ENCODE measurements around the gene REEP1.
"Not testable (repeated sequence)": the region's sequence is repeated elsewhere in the genome, so short reads cannot be mapped to it uniquely, and the experiment has no call there.

Gene REEP1

GRCh38 chr2:86243950-86244733, 93.3 kb downstream of the REEP1 start:
- DNase-seq (ENCODE audit: low spot score) = no peak

GRCh38 chr2:86243272-86243671, 94.2 kb downstream of the REEP1 start:
- DNase-seq (ENCODE audit: low spot score) = no peak

GRCh38 chr2:86241611-86242010, 95.8 kb downstream of the REEP1 start:
- DNase-seq (ENCODE audit: low spot score) = no peak

GRCh38 chr2:86240251-86240650, 97.2 kb downstream of the REEP1 start:
- DNase-seq (ENCODE audit: low spot score) = no peak

GRCh38 chr2:86239745-86240144, 97.7 kb downstream of the REEP1 start:
- no peak for DNase-seq (ENCODE audit: low spot score)

GRCh38 chr2:86239326-86239725, 98.1 kb downstream of the REEP1 start:
- DNase-seq (ENCODE audit: low spot score) = no peak

- peak; percentile 32 for DNase-seq (ENCODE audit: low spot score)
Observed at GRCh38 chr2:86238354-86238753, 99.1 kb downstream of the REEP1 start.

- DNase-seq (ENCODE audit: low spot score) = no peak
Observed at GRCh38 chr2:86237172-86237571, 100.3 kb downstream of the REEP1 start.

- no peak for DNase-seq (ENCODE audit: low spot score)
Observed at GRCh38 chr2:86235196-86235980, 102.0 kb downstream of the REEP1 start.

GRCh38 chr2:86234563-86235131, 102.8 kb downstream of the REEP1 start:
- no peak for DNase-seq (ENCODE audit: low spot score)

GRCh38 chr2:86233436-86233835, 104.0 kb downstream of the REEP1 start:
- no peak for DNase-seq (ENCODE audit: low spot score)

GRCh38 chr2:86232910-86233309, 104.5 kb downstream of the REEP1 start:
- DNase-seq (ENCODE audit: low spot score) = no peak

GRCh38 chr2:86232373-86232784, 105.0 kb downstream of the REEP1 start:
- no peak for DNase-seq (ENCODE audit: low spot score)

GRCh38 chr2:86231680-86232372, 105.6 kb downstream of the REEP1 start:
- no peak for DNase-seq (ENCODE audit: low spot score)

GRCh38 chr2:86230961-86231360, 106.5 kb downstream of the REEP1 start:
- DNase-seq (ENCODE audit: low spot score) = no peak

- no peak for DNase-seq (ENCODE audit: low spot score)
Observed at GRCh38 chr2:86229221-86229620, 108.2 kb downstream of the REEP1 start.

GRCh38 chr2:86228574-86228973, 108.9 kb downstream of the REEP1 start:
- not testable (repeated sequence) for DNase-seq (ENCODE audit: low spot score)

- no peak for DNase-seq (ENCODE audit: low spot score)
Observed at GRCh38 chr2:86227685-86228084, 109.7 kb downstream of the REEP1 start.

GRCh38 chr2:86226636-86227520, 110.5 kb downstream of the REEP1 start:
- DNase-seq (ENCODE audit: low spot score) = no peak

GRCh38 chr2:86226070-86226469, 111.4 kb downstream of the REEP1 start:
- no peak for DNase-seq (ENCODE audit: low spot score)

- peak; percentile 32 for DNase-seq (ENCODE audit: low spot score)
Observed at GRCh38 chr2:86225581-86225980, 111.8 kb downstream of the REEP1 start.

Data from CD4-positive, alpha-beta T cell treated with Interleukin-15 for 4 hours (primary cell).